Esophagus (tissue), 2 donors: ENCODE data around the gene STX4. TPM values are rescaled to one million over a fixed set of nuclear protein-coding genes. Genes with fewer than 3 reads are reported as not detected.

ENCODE experiments used
- H3K27ac ChIP-seq, 2 donors: one replicate each; pipeline ENCODE4 v1.5.1; 2013; ENCODE audit warnings: low read depth in 2 of 2, mild to moderate bottlenecking in 2 of 2, inconsistent platforms in 1 of 2, low read length in 1 of 2, moderate library complexity in 1 of 2
- H3K27me3 ChIP-seq, 2 donors: one replicate each; pipeline ENCODE4 v1.6.1; 2013; ENCODE audit warnings: low read length in 2 of 2, control low read depth in 1 of 2, mild to moderate bottlenecking in 1 of 2; ENCODE audit not compliant: insufficient read depth in 2 of 2, control insufficient read depth in 1 of 2
- H3K36me3 ChIP-seq, 2 donors: one replicate each; pipeline ENCODE4 v1.6.1; 2013; ENCODE audit warnings: low read length in 1 of 2; ENCODE audit not compliant: control insufficient read depth in 2 of 2, insufficient read depth in 2 of 2
- H3K4me1 ChIP-seq, 2 donors: one replicate each; pipeline ENCODE4 v1.6.1; 2013; ENCODE audit warnings: low read length in 1 of 2; ENCODE audit not compliant: control insufficient read depth in 2 of 2, insufficient read depth in 2 of 2
- H3K4me3 ChIP-seq, 2 donors: one replicate each; pipeline ENCODE4 v1.5.1; 2013; ENCODE audit warnings: low read length in 2 of 2, mild to moderate bottlenecking in 2 of 2, low read depth in 1 of 2, moderate library complexity in 1 of 2
- H3K9me3 ChIP-seq, 2 donors: one replicate each; pipeline ENCODE4 v1.6.1; 2013; ENCODE audit warnings: mild to moderate bottlenecking in 2 of 2, low read depth in 1 of 2, low read length in 1 of 2, moderate library complexity in 1 of 2; ENCODE audit not compliant: control insufficient read depth in 2 of 2, insufficient read depth in 1 of 2
- WGBS, 2 donors: extraction: QIAGEN DNeasy Blood & Tissue Kit; methylation state at CpG; one replicate each; pipeline ENCODE4 v1.1.7; 2013; 5-methylcytosine and 5-hydroxymethylcytosine counted together
- polyA plus RNA-seq, 2 donors: library from polyadenylated mRNA; stranded (reverse); fragments of 200-250 nt; gene quantifications; one replicate each; pipeline ENCODE4 v1.2.3, GENCODE V29; 2013
- donor health status: healthy with polysubstance abuse.
- donor health status: Bipolar disorder and iron deficiency.

The STX4 gene
- 10 to 100 TPM; 49.7 to 54.1 TPM for polyA plus RNA-seq

- no peaks in the 10 kb centered on the region for H3K27me3 ChIP-seq
- H3K4me3 ChIP-seq = peak within 1 kb of the TSS; percentile 92 to 97
- H3K36me3 ChIP-seq = peaks cover 4% of the 10 kb centered on the region in 2 donors
- WGBS, 2 donors = 0 to 1% methylated on average over 75 of the region's 75 CpGs
- peaks cover 3 to 5% of the 10 kb centered on the region in 2 donors for H3K4me1 ChIP-seq
- peak within 1 kb of the TSS; percentile 87 to 89 for H3K27ac ChIP-seq
- H3K9me3 ChIP-seq = no peaks in the 10 kb centered on the region
These were observed at the start of gene STX4 for GRCh38 chr16:31032736-31033708. TSS of gene STX4 (plus strand) at chr16:31033558. CDS start at chr16:31033806, 248 bp downstream.

- peaks cover 0 to 30% of the 10 kb centered on the region in 2 donors for H3K36me3 ChIP-seq
- 78 to 80% methylated on average over 14 of the region's 14 CpGs for WGBS, 2 donors
- H3K9me3 ChIP-seq = no peaks in the 10 kb centered on the region
- no peak overlapping the region for H3K4me3 ChIP-seq
- H3K4me1 ChIP-seq = peaks cover 0 to 12% of the 10 kb centered on the region in 2 donors
- no peak overlapping the region for H3K27ac ChIP-seq
- H3K27me3 ChIP-seq = no peaks in the 10 kb centered on the region
These were observed 49.3 kb upstream of the STX4 start for GRCh38 chr16:30983898-30984610.

GRCh38 chr16:30984669-30985400, 48.5 kb upstream of the STX4 start, which contains the start of gene HSD3B7:
TSS of gene HSD3B7 (plus strand) at chr16:30985207. CDS start at chr16:30985659, 452 bp downstream.
- peak within 1 kb of the TSS; percentile 32 to 62 for H3K4me3 ChIP-seq
- H3K27ac ChIP-seq = peak within 1 kb of the TSS; percentile 65 to 67
- H3K36me3 ChIP-seq = peaks cover 0 to 23% of the 10 kb centered on the region in 2 donors
- H3K9me3 ChIP-seq = no peaks in the 10 kb centered on the region
- no peaks in the 10 kb centered on the region for H3K27me3 ChIP-seq
- peaks cover 0 to 12% of the 10 kb centered on the region in 2 donors for H3K4me1 ChIP-seq
- 27 to 29% methylated on average over 22 to 24 of the region's 24 CpGs for WGBS, 2 donors

- H3K9me3 ChIP-seq = no peaks in the 10 kb centered on the region
- peak overlapping the region; percentile 65 to 67 for H3K27ac ChIP-seq
- 40% methylated on average over 20 of the region's 20 CpGs for whole genome bisulfite sequencing, 2 donors
- peaks cover 0 to 12% of the 10 kb centered on the region in 2 donors for H3K4me1 ChIP-seq
- H3K36me3 ChIP-seq = peaks cover 0 to 16% of the 10 kb centered on the region in 2 donors
- H3K27me3 ChIP-seq = no peaks in the 10 kb centered on the region
- peak overlapping the region; percentile 32 to 62 for H3K4me3 ChIP-seq
These were observed 47.8 kb upstream of the STX4 start for GRCh38 chr16:30985401-30986128.

- H3K27me3 ChIP-seq = no peaks in the 10 kb centered on the region
- H3K27ac ChIP-seq = no peak overlapping the region
- H3K4me3 ChIP-seq = no peak overlapping the region
- 87 to 91% methylated on average over 29 of the region's 29 CpGs for WGBS, 2 donors
- H3K9me3 ChIP-seq = no peaks in the 10 kb centered on the region
- H3K36me3 ChIP-seq = peaks cover 0 to 9% of the 10 kb centered on the region in 2 donors
- H3K4me1 ChIP-seq = peaks cover 0 to 12% of the 10 kb centered on the region in 2 donors
These were observed 47.0 kb upstream of the STX4 start for GRCh38 chr16:30986129-30986991.

GRCh38 chr16:30987581-30988190, 45.7 kb upstream of the STX4 start:
- no peaks in the 10 kb centered on the region for H3K9me3 ChIP-seq
- no peak overlapping the region for H3K4me3 ChIP-seq
- WGBS, 2 donors = 91 to 95% methylated on average over 30 of the region's 30 CpGs
- no peak overlapping the region for H3K27ac ChIP-seq
- H3K27me3 ChIP-seq = no peaks in the 10 kb centered on the region
- peaks cover 0 to 9% of the 10 kb centered on the region in 2 donors for H3K36me3 ChIP-seq
- peaks cover 0 to 10% of the 10 kb centered on the region in 2 donors for H3K4me1 ChIP-seq

- H3K27ac ChIP-seq = no peak overlapping the region
- H3K4me3 ChIP-seq = no peak overlapping the region
- no peaks in the 10 kb centered on the region for H3K27me3 ChIP-seq
- 81 to 82% methylated on average over 23 of the region's 23 CpGs for WGBS, 2 donors
- H3K4me1 ChIP-seq = peaks cover 0 to 9% of the 10 kb centered on the region in 2 donors
- peaks cover 0 to 7% of the 10 kb centered on the region in 2 donors for H3K36me3 ChIP-seq
- H3K9me3 ChIP-seq = no peaks in the 10 kb centered on the region
These were observed 43.8 kb upstream of the STX4 start for GRCh38 chr16:30989469-30990047.
